WERI-Rb-1 (cell line): Measurements from ENCODE around the gene ZNF79.
"Not testable (repeated sequence)": the region's sequence is repeated elsewhere in the genome, so short reads cannot be mapped to it uniquely, and the experiment has no call there.

ENCODE experiments used
- DNase-seq: peaks from one replicate; pipeline ENCODE4 v3.0.0-alpha.2; 2020
- H3K27ac ChIP-seq: fragments of 250-450 bp; sonication (Bioruptor Pico); 2 replicates; pipeline ENCODE4 v1.5.1; 2020; ENCODE audit warnings: mild to moderate bottlenecking, moderate library complexity
- H3K27me3 ChIP-seq: fragments of 250-450 bp; sonication (Bioruptor Pico); 2 replicates; pipeline ENCODE4 v1.5.1; 2021; ENCODE audit warnings: mild to moderate bottlenecking, low read depth, moderate library complexity; ENCODE audit not compliant: insufficient read depth, severe bottlenecking
- H3K36me3 ChIP-seq: fragments of 250-450 bp; sonication (Bioruptor Pico); 2 replicates; pipeline ENCODE4 v1.5.1; 2020; ENCODE audit warnings: mild to moderate bottlenecking, moderate library complexity
- H3K4me3 ChIP-seq: 2 replicates; pipeline ENCODE4 v1.5.1; 2011; ENCODE audit warnings: low read depth, mild to moderate bottlenecking, control low read depth, low read length
- H3K9me3 ChIP-seq: fragments of 250-450 bp; sonication (Bioruptor Pico); 2 replicates; pipeline ENCODE4 v1.5.1; 2021; ENCODE audit warnings: mild to moderate bottlenecking, moderate library complexity; ENCODE audit not compliant: severe bottlenecking
- TF ChIP-seq, protein P1 (sequence below): IDR thresholded peaks from 2 replicates; pipeline ENCODE4 v1.5.1; 2011; ENCODE audit warnings: low read depth, mild to moderate bottlenecking, control low read depth, inconsistent platforms, low read length

The ZNF79 gene

DNA sequence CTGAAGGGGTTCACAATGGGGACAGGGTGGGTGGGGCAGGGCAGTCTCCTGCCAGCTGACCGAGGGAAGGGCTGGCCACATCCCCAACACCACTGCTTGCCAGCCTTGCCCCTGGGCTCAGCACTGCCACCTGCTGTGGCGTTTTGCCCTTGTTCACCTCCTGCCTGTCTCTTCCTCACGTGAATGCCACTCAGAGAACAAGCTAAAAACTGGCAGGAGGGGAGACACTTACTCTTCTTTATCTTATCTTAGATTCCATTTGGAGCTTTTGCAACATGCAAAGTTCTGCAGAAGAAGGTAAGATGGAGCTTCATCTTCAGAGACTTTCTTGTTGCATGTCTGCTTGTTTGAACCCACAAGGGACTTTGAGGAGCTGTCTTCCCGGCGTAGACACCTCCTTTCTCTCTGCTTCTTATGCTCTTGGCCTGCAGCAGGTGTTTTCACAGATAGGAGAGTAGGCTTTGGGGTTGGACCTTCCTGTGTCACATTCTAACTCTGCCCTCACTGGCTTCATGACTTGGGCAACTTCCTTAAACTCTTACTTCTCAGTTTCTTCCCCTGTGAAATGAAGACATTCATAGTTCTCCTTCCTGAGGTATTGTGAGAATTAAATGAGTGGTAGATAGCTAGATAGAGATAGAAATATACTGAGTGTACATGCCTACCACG lies 31.3 kb downstream of the ZNF79 start:
- H3K4me3 ChIP-seq = no peak overlapping the region
- no peaks in the 10 kb centered on the region for H3K27me3 ChIP-seq
- H3K36me3 ChIP-seq = peaks cover 40% of the 10 kb centered on the region
- H3K9me3 ChIP-seq = no peaks in the 10 kb centered on the region
- no peak overlapping the region for H3K27ac ChIP-seq
- no peak for DNase-seq
- TF ChIP-seq, protein P1, sequence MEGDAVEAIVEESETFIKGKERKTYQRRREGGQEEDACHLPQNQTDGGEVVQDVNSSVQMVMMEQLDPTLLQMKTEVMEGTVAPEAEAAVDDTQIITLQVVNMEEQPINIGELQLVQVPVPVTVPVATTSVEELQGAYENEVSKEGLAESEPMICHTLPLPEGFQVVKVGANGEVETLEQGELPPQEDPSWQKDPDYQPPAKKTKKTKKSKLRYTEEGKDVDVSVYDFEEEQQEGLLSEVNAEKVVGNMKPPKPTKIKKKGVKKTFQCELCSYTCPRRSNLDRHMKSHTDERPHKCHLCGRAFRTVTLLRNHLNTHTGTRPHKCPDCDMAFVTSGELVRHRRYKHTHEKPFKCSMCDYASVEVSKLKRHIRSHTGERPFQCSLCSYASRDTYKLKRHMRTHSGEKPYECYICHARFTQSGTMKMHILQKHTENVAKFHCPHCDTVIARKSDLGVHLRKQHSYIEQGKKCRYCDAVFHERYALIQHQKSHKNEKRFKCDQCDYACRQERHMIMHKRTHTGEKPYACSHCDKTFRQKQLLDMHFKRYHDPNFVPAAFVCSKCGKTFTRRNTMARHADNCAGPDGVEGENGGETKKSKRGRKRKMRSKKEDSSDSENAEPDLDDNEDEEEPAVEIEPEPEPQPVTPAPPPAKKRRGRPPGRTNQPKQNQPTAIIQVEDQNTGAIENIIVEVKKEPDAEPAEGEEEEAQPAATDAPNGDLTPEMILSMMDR = peak; percentile 74

DNA sequence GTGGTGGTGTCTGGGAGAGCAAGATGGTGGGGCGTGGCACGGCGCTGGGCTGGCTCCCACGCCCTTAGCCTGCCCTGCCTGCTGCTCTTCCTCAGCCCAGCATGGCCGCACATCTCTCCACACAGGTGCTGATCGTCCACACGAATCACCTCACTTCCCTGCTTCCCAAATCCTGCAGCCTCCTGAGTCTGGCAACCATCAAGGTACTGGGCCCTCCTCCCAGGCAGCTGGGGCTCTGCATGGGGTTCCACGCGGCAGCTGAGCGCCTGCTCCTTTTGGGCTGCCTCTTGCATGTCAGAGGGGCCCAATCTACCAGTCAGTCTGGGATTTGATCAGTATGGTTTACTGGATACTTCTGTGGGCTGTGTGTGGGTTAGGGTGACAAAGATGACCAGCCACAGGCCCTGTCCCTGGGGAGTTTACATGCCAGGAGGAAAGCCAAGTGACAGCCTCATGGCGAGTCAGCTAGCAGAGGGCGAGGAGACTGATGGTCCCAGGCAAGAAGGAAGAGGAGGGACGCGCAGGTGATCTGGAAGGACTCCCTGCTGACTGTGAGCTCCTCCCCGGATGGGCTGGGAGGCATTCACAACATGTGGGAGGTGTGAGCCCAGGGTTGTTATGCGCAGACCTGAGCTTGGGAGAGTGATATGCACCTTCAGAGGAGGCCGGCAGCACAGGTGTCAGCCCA lies 33.2 kb downstream of the ZNF79 start:
- Histone ChIP-seq H3K36me3 (peaks cover 47% of the 10 kb centered on the region), H3K9me3 (no peaks in the 10 kb centered on the region), H3K4me3 (no peak overlapping the region), H3K27ac (no peak overlapping the region), H3K27me3 (no peaks in the 10 kb centered on the region)
- TF ChIP-seq, protein P1 = no peak
- DNase-seq = no peak

DNA sequence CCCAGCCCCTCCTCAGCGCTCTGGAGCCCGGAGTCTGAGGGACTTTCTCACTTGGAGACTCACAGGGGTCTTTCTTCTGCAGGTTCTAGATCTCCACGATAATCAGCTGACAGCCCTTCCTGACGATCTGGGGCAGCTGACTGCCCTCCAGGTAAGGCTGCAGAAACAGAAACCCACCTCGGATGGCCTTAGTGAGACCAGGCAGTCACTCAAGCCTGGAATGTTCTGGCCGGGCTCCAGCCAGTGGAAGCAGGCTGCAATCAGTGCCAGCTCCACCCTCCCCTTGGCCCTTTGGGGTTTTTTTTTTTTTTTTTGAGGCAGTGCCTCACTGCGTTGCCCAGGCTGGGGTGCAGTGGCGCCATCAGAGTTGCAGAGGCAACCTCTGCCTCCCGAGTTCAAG lies 34.7 kb downstream of the ZNF79 start:
- peaks cover 47% of the 10 kb centered on the region for H3K36me3 ChIP-seq
- H3K4me3 ChIP-seq = no peak overlapping the region
- no peaks in the 10 kb centered on the region for H3K9me3 ChIP-seq
- H3K27me3 ChIP-seq = no peaks in the 10 kb centered on the region
- H3K27ac ChIP-seq = no peak overlapping the region
- no peak for DNase-seq
- TF ChIP-seq, protein P1 = no peak

DNA sequence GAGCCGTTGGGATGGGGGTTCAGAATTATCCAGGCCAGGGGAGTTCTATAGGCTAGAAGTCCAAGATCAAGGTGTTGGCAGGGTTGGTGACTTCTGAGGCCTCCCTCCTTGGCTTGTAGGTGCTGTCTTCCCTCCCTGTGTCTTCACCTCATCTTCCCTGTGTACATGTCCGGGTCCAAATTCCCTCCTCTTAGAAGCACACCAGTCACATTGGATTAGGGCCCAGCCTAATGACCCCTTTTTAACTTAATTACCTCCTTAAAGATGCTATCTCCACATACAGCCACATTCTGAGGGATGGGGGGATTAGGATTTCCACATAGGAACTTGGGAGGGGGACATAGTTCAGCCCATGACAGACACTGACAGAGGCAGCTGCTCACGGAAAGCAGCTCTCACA lies 39.2 kb downstream of the ZNF79 start:
- peaks cover 37% of the 10 kb centered on the region for H3K36me3 ChIP-seq
- DNase-seq = peak; percentile 50
- TF ChIP-seq, protein P1 = no peak

DNA sequence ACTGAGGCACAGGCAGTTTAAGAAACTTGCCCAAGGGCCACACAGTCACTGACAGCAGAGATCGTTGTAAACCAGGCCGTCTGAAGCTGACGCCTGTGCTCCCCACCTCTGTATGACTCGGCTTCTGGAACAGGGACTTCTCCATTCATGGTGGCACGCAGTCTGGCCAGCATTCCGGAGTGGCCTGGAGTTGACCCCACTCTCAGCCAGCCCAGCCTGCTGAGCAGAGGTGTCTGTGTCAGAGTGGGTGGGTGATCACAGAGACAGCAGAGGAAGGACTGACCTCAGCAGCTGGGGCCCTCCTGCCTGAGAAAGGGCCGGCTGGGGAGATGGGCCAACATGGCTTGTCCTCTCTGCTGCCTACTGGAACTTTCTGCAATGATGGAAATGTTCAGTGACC lies 39.7 kb downstream of the ZNF79 start:
- Histone ChIP-seq H3K36me3 (peaks cover 37% of the 10 kb centered on the region), H3K4me3 (no peak overlapping the region), H3K9me3 (no peaks in the 10 kb centered on the region), H3K27ac (peak overlapping the region; percentile 46), H3K27me3 (no peaks in the 10 kb centered on the region)
- no peak for DNase-seq
- TF ChIP-seq, protein P1 = no peak

More for the DNA sequence above, 39.2 kb downstream of the ZNF79 start:
- no peaks in the 10 kb centered on the region for H3K27me3 ChIP-seq
- H3K9me3 ChIP-seq = no peaks in the 10 kb centered on the region
- no peak overlapping the region for H3K4me3 ChIP-seq
- peak overlapping the region; percentile 46 for H3K27ac ChIP-seq

DNA sequence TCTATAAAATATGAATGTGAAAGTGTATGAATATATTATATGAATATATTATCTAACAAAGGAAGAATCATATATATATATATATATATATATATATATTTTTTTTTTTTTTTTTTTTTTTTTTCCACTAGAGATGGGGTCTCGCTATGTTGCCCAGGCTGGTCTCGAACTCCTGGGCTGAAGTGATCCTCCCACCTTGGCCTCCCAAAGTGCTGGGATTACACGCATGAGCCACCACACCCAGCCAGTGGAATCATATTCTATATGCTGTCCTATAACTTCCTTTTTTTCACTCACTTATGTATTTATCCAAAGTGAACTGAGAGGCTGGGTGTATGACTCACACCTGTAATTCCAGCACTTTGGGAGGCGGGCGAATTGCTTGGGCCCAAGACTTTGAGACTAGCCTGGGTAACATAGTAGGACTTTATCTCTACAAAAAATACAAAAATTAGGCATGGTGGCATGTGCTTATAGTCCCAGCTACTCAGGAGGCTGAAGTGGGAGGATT lies 42.3 kb downstream of the ZNF79 start:
- H3K27ac ChIP-seq, H3K27me3 ChIP-seq, H3K4me3 ChIP-seq: not testable (repeated sequence)

More for the DNA sequence above, 42.3 kb downstream of the ZNF79 start:
- H3K9me3 ChIP-seq, DNase-seq: not testable (repeated sequence)
- H3K36me3 ChIP-seq = peaks cover 16% of the 10 kb centered on the region
